ENCODE data around the gene CPLX1. TPM values are rescaled to one million over a fixed set of nuclear protein-coding genes. Genes with fewer than 3 reads are reported as not detected.

Gene CPLX1
- total RNA-seq, 1 experiment from 2014 or later, result 14.5 TPM

GRCh38 chr4:826508-827208 lies 729 bp upstream of the CPLX1 start:
- TF ChIP-seq EZH2phosphoT487 (IDR thresholded peaks at IDR 0.05; ENCODE audit: borderline replicate concordance) (no peak), SP1 (IDR thresholded peaks at IDR 0.05; ENCODE audit: low read depth) (no peak), CEBPB (IDR thresholded peaks at IDR 0.05; ENCODE audit: low read depth) (no peak), ELF1 (IDR thresholded peaks at IDR 0.05; ENCODE audit: borderline replicate concordance, low read depth) (no peak), MAX (IDR thresholded peaks at IDR 0.05) (no peak), SRF (IDR thresholded peaks at IDR 0.05; ENCODE audit: low read depth) (no peak), SIN3A (IDR thresholded peaks at IDR 0.05; ENCODE audit: low read depth) (no peak), ZNF274 (IDR thresholded peaks at IDR 0.05; ENCODE audit: low read depth, low read length) (no peak), TCF7L2 (IDR thresholded peaks at IDR 0.05; ENCODE audit: borderline replicate concordance, extremely low read depth, insufficient read depth, insufficient read length) (no peak), EGR1 (IDR thresholded peaks at IDR 0.05; ENCODE audit: low read depth) (no peak), CTCF (IDR thresholded peaks at IDR 0.05 in 2 of 3, conservative IDR thresholded peaks at IDR 0.05 in 1 of 3; ENCODE audit: borderline replicate concordance in 1 of 3, insufficient read depth in 1 of 3, low read depth in 2 of 3, low read length in 2 of 3) (no peak), POLR2AphosphoS5 (IDR thresholded peaks at IDR 0.05; ENCODE audit: low read depth, low read length) (no peak), YY1 (IDR thresholded peaks at IDR 0.05; ENCODE audit: extremely low read depth, insufficient replicate concordance, low read depth, low read length) (no peak), POLR2A (IDR thresholded peaks at IDR 0.05; ENCODE audit: borderline replicate concordance, extremely low read depth, insufficient read depth, insufficient read length) (no peak), RAD21 (IDR thresholded peaks at IDR 0.05; ENCODE audit: low read depth) (no peak), JUND (IDR thresholded peaks at IDR 0.05) (no peak), REST (IDR thresholded peaks at IDR 0.05; ENCODE audit: low read depth) (no peak), EZH2 (IDR thresholded peaks at IDR 0.05) (no peak)
- TF ChIP-seq, protein P1, sequence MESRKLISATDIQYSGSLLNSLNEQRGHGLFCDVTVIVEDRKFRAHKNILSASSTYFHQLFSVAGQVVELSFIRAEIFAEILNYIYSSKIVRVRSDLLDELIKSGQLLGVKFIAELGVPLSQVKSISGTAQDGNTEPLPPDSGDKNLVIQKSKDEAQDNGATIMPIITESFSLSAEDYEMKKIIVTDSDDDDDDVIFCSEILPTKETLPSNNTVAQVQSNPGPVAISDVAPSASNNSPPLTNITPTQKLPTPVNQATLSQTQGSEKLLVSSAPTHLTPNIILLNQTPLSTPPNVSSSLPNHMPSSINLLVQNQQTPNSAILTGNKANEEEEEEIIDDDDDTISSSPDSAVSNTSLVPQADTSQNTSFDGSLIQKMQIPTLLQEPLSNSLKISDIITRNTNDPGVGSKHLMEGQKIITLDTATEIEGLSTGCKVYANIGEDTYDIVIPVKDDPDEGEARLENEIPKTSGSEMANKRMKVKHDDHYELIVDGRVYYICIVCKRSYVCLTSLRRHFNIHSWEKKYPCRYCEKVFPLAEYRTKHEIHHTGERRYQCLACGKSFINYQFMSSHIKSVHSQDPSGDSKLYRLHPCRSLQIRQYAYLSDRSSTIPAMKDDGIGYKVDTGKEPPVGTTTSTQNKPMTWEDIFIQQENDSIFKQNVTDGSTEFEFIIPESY (IDR thresholded peaks at IDR 0.05; ENCODE audit: extremely low read depth, insufficient replicate concordance, low read length), result no peak
- TF ChIP-seq, protein P2, sequence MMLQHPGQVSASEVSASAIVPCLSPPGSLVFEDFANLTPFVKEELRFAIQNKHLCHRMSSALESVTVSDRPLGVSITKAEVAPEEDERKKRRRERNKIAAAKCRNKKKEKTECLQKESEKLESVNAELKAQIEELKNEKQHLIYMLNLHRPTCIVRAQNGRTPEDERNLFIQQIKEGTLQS (IDR thresholded peaks at IDR 0.05), result no peak
- H3K9ac ChIP-seq (ENCODE audit: low read length), result no peak overlapping the region
- no peaks in the 10 kb centered on the region for H3K79me2 ChIP-seq (ENCODE audit: insufficient read depth, low read length)
- H3K36me3 ChIP-seq (ENCODE audit: control insufficient read depth in 1 of 2, insufficient read depth in 2 of 2, low read length in 2 of 2), result no peaks in the 10 kb centered on the region
- no peak overlapping the region for H2AFZ ChIP-seq (ENCODE audit: low read depth, low read length, poor library complexity, severe bottlenecking)
- no peaks in the 10 kb centered on the region for H3K9me3 ChIP-seq (ENCODE audit: control insufficient read depth in 1 of 2, insufficient read depth in 1 of 2, low read depth in 1 of 2, low read length in 2 of 2)
- no TSS peak for BruUV-seq (replicated peaks)
- H3K9me2 ChIP-seq (ENCODE audit: insufficient read depth), result no peaks in the 10 kb centered on the region
- no peaks in the 10 kb centered on the region for H4K20me1 ChIP-seq (ENCODE audit: insufficient read depth)
- no peak for ATAC-seq
- DNase-seq (ENCODE audit: low read depth, low spot score), result no peak
- H3K4me2 ChIP-seq (ENCODE audit: low read length), result no peak overlapping the region
- H3K27ac ChIP-seq (ENCODE audit: low read depth, low read length), result no peak overlapping the region
- POLR2A ChIA-PET, result no interaction called here
- H3K4me3 ChIP-seq (replicated peaks in 1 of 2; ENCODE audit: low read depth in 1 of 2, low read length in 2 of 2), result no peak overlapping the region
- intact Hi-C loops (cut with micrococcal nuclease), result no loop called here
- CTCF ChIA-PET, result no interaction called here
- no peaks in the 10 kb centered on the region for H3K27me3 ChIP-seq (ENCODE audit: insufficient read depth, low read length)
- RAD21 ChIA-PET (ENCODE audit: low non-redundant PET in 1 of 2, low total read pairs in 2 of 2, uncharacterized antibody in 2 of 2, unreplicated experiment in 2 of 2), result no interaction called here
- H3K4me1 ChIP-seq (ENCODE audit: control insufficient read depth in 1 of 2, insufficient read depth in 2 of 2, low read length in 2 of 2), result peaks cover 0 to 3% of the 10 kb centered on the region in 2 experiments; a peak in 1 of 4 replicates
